Stimulated activated CD4-positive, alpha-beta T cell treated with anti-CD3 and anti-CD28 coated beads, Interleukin-1b, Interleukin-23, amount 100 ng/mL, for 4 hours (primary cell): ENCODE data around the gene NDUFB2.
"Not testable (repeated sequence)": the region's sequence is repeated elsewhere in the genome, so short reads cannot be mapped to it uniquely, and the experiment has no call there.

Experiments
- DNase-seq, 2 donors: peaks; one replicate each; pipeline ENCODE4 v3.0.0-alpha.2; 2020; ENCODE audit warnings: low read depth in 2 of 2

Gene NDUFB2

GRCh38 chr7:140734096-140734495 is 37.6 kb downstream of the NDUFB2 start:
- DNase-seq: no peak

GRCh38 chr7:140734729-140735128 is 38.2 kb downstream of the NDUFB2 start:
- no peak for DNase-seq

- no peak for DNase-seq
These were observed 41.8 kb downstream of the NDUFB2 start for GRCh38 chr7:140738280-140738679.

GRCh38 chr7:140743255-140743654 is 46.7 kb downstream of the NDUFB2 start:
- not testable (repeated sequence) for DNase-seq

- DNase-seq: no peak
These were observed 47.5 kb downstream of the NDUFB2 start for GRCh38 chr7:140744005-140744404.

GRCh38 chr7:140745266-140746058 is 49.0 kb downstream of the NDUFB2 start:
- DNase-seq: no peak

GRCh38 chr7:140746751-140747150 is 50.2 kb downstream of the NDUFB2 start:
- no peak for DNase-seq

- no peak for DNase-seq
These were observed 56.0 kb downstream of the NDUFB2 start for GRCh38 chr7:140752533-140752932.

- no peak for DNase-seq
These were observed 58.0 kb downstream of the NDUFB2 start for GRCh38 chr7:140754506-140754905.
